ACC112 (cell line): ENCODE results near the gene EIF4E.
"Not testable (repeated sequence)": the region's sequence is repeated elsewhere in the genome, so short reads cannot be mapped to it uniquely, and the experiment has no call there.

ENCODE experiments used
- H2AFZ ChIP-seq: fragments of 200-600 bp; sonication (generic); one replicate; pipeline ENCODE4 v1.6.0; 2017; ENCODE audit warnings: antibody characterized with exemption, low read length; ENCODE audit not compliant: unreplicated experiment
- H3K27ac ChIP-seq: fragments of 200-600 bp; sonication (generic); 2 replicates; pipeline ENCODE4 v1.5.1; 2014; ENCODE audit warnings: low read depth, mild to moderate bottlenecking, antibody characterized with exemption, low read length, moderate library complexity
- H3K27me3 ChIP-seq: fragments of 200-600 bp; sonication (generic); 2 replicates; pipeline ENCODE4 v1.6.1; 2014; ENCODE audit warnings: mild to moderate bottlenecking, antibody characterized with exemption, low read length, moderate library complexity, mixed read lengths; ENCODE audit not compliant: insufficient read depth
- H3K36me3 ChIP-seq: fragments of 200-600 bp; sonication (generic); 2 replicates; pipeline ENCODE4 v1.6.1; 2016; ENCODE audit warnings: mild to moderate bottlenecking, antibody characterized with exemption, low read length, moderate library complexity, mixed read lengths; ENCODE audit not compliant: insufficient read depth
- H3K4me1 ChIP-seq: fragments of 200-600 bp; sonication (generic); one replicate; pipeline ENCODE4 v1.6.1; 2016; ENCODE audit warnings: low read length, mixed read lengths; ENCODE audit not compliant: insufficient read depth, unreplicated experiment, control insufficient read depth
- H3K4me3 ChIP-seq: fragments of 200-600 bp; sonication (generic); 2 replicates; pipeline ENCODE4 v1.5.1; 2014; ENCODE audit warnings: mild to moderate bottlenecking, low read depth, low read length
- H3K79me2 ChIP-seq: fragments of 200-600 bp; sonication (generic); one replicate; pipeline ENCODE4 v1.6.0; 2016; ENCODE audit warnings: low read length; ENCODE audit not compliant: control insufficient read depth, unreplicated experiment, insufficient read depth

The EIF4E gene

GRCh38 chr4:98848448-98848847 is 80.5 kb downstream of the EIF4E start:
- no peak overlapping the region for H2AFZ ChIP-seq
- no peaks in the 10 kb centered on the region for H3K27me3 ChIP-seq
- H3K79me2 ChIP-seq: no peaks in the 10 kb centered on the region
- H3K36me3 ChIP-seq: 0 out of 2 replicates have a peak, but pooled peaks cover 4% of the 10 kb centered on the region
- H3K27ac ChIP-seq: no peak overlapping the region
- H3K4me1 ChIP-seq: peaks cover 9% of the 10 kb centered on the region
- H3K4me3 ChIP-seq: no peak overlapping the region

DNA sequence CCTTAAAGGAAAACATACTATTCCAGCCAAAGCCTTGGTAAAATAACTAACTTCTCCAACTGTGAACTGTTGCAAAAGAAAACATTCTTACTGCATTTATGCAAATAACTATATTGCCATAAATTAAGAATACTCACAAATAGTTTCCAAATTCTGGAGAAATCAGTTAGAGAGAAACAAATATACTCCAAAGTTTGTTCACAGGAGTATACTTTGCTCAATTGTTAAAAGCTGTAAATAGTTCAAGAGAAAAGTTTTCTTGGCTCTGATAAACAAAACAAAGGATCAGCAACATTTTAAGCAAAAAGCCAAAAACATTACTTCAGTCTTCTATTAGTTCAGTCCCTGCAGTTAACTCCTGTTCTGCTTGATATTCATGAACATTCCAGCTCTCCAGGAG is 83.0 kb downstream of the EIF4E start:
- no peaks in the 10 kb centered on the region for H3K27me3 ChIP-seq
- H3K27ac ChIP-seq: no peak overlapping the region
- 0 out of 2 replicates have a peak, but pooled peaks cover 4% of the 10 kb centered on the region for H3K36me3 ChIP-seq
- no peak overlapping the region for H3K4me3 ChIP-seq
- no peaks in the 10 kb centered on the region for H3K4me1 ChIP-seq
- no peak overlapping the region for H2AFZ ChIP-seq
- H3K79me2 ChIP-seq: no peaks in the 10 kb centered on the region

- H2AFZ ChIP-seq, H3K4me1 ChIP-seq: not testable (repeated sequence)
Observed at GRCh38 chr4:98842917-98843316, 86.0 kb downstream of the EIF4E start.

DNA sequence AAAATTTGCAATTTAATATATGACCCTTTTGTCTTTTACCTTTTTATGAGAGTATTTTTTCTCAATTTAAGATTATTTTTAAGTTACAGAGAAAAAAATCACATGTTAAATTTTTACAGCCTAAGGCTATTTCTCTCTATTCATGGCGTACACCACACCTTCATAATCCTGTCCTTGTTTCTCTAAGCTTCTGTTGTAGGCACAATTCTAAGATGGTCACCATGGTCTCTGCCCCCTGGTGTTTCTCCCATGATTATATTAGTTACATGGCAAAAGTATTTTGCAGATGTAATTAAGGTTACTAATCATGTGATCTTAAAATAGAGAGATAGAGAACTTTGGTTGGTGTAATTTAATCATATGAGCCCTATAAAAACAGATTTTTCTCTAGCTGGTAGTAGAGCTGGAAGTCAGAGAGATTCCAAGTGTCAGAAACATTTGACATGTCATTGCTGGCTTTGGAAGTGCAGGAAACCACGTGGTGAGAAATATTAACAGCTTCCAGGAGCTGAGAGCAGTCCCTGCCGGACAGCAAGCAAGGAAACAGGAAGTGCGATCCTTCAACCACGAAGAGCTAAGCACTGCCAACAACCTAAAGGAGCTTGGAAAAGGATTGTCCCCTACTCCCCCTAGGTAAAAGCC is 89.8 kb downstream of the EIF4E start:
- H2AFZ ChIP-seq: peak overlapping the region; percentile 42
- no peaks in the 10 kb centered on the region for H3K27me3 ChIP-seq
- peaks cover 6% of the 10 kb centered on the region for H3K4me1 ChIP-seq
- H3K79me2 ChIP-seq: no peaks in the 10 kb centered on the region
- H3K4me3 ChIP-seq: no peak overlapping the region
- no peaks in the 10 kb centered on the region for H3K36me3 ChIP-seq
- H3K27ac ChIP-seq: no peak overlapping the region

More at GRCh38 chr4:98842917-98843316, 86.0 kb downstream of the EIF4E start:
- H3K79me2 ChIP-seq, H3K27me3 ChIP-seq, H3K36me3 ChIP-seq, H3K4me3 ChIP-seq, H3K27ac ChIP-seq: not testable (repeated sequence)

DNA sequence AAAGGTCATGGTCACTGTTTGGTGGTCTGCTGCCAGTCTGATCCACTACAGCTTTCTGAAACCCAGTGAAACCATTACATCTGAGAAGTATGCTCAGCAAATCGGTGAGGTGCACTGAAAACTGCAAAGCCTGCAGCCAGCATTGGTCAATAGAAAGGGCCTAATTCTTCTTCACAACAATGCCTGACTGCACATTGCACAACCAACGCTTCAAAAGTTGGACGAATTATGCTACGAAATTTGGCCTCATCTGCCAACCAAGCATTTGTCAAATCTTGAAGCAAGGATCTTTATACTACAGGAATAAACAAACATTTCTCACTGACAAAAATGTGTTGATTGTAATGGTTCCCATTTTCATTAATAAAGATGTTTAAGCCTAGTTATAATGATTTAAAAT is 90.4 kb downstream of the EIF4E start:
- H3K27me3 ChIP-seq: no peaks in the 10 kb centered on the region
- no peak overlapping the region for H3K4me3 ChIP-seq
- H3K4me1 ChIP-seq: peaks cover 6% of the 10 kb centered on the region
- H3K36me3 ChIP-seq: no peaks in the 10 kb centered on the region
- H3K27ac ChIP-seq: no peak overlapping the region
- H2AFZ ChIP-seq: no peak overlapping the region
- H3K79me2 ChIP-seq: no peaks in the 10 kb centered on the region

DNA sequence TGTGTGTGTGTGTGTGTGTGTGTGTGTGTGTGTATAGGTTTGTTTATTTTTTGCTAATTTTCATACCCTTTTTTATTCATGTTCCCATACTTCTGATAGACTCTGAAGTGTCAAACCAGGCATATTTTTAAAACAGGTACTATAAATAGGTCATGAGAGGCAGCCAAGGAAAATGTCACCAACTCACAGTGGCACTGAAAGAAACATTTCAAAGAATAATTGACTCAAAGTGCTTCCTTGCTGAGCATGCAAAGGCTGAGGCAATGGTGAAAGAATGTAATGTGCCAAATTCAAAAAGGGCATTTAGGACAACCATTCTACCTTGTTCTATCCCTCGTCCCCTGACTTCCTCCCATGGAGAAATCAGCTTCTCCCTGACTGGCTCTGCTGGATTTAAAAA is 95.5 kb downstream of the EIF4E start:
- Histone ChIP-seq H3K4me3 (no peak overlapping the region), H3K27ac (no peak overlapping the region), H2AFZ (no peak overlapping the region), H3K79me2 (no peaks in the 10 kb centered on the region), H3K36me3 (no peaks in the 10 kb centered on the region), H3K27me3 (no peaks in the 10 kb centered on the region), H3K4me1 (no peaks in the 10 kb centered on the region)

GRCh38 chr4:98831036-98831435 is 97.9 kb downstream of the EIF4E start:
- not testable (repeated sequence) for H3K79me2 ChIP-seq, H3K27me3 ChIP-seq, H3K4me3 ChIP-seq, H3K36me3 ChIP-seq, H3K4me1 ChIP-seq, H2AFZ ChIP-seq, H3K27ac ChIP-seq
